HEK293T (cell line): ENCODE data around the gene VPS26C.

Source experiments
- BHLHE40 ChIP-seq: fragments of 450-650 bp; IDR thresholded peaks from 2 replicates; pipeline ENCODE4 v1.6.1; 2016; ENCODE audit warnings: mild to moderate bottlenecking, moderate library complexity, borderline replicate concordance
- FOXA1 ChIP-seq: fragments of 450-650 bp; IDR thresholded peaks from 2 replicates; pipeline ENCODE4 v1.6.1; 2016; ENCODE audit warnings: mild to moderate bottlenecking
- FOXK2 ChIP-seq: fragments of 450-650 bp; IDR thresholded peaks from 2 replicates; pipeline ENCODE4 v1.6.1; 2016; ENCODE audit warnings: mild to moderate bottlenecking
- FOXM1 ChIP-seq: fragments of 450-650 bp; IDR thresholded peaks from 2 replicates; pipeline ENCODE4 v1.6.1; 2017; ENCODE audit warnings: mild to moderate bottlenecking, borderline replicate concordance
- NFRKB ChIP-seq: fragments of 450-650 bp; IDR thresholded peaks from 2 replicates; pipeline ENCODE4 v1.6.1; 2016; ENCODE audit warnings: mild to moderate bottlenecking, moderate library complexity
- SP1 ChIP-seq: fragments of 450-650 bp; IDR thresholded peaks from 2 replicates; pipeline ENCODE4 v1.6.1; 2017
- SUZ12 ChIP-seq: fragments of 450-650 bp; IDR thresholded peaks from 2 replicates; pipeline ENCODE4 v1.6.1; 2016; ENCODE audit warnings: mild to moderate bottlenecking
- TARDBP ChIP-seq: fragments of 450-650 bp; IDR thresholded peaks from 2 replicates; pipeline ENCODE4 v1.6.1; 2016
- ZNF384 ChIP-seq: fragments of 450-650 bp; IDR thresholded peaks from 2 replicates; pipeline ENCODE4 v1.6.1; 2016

DNA sequence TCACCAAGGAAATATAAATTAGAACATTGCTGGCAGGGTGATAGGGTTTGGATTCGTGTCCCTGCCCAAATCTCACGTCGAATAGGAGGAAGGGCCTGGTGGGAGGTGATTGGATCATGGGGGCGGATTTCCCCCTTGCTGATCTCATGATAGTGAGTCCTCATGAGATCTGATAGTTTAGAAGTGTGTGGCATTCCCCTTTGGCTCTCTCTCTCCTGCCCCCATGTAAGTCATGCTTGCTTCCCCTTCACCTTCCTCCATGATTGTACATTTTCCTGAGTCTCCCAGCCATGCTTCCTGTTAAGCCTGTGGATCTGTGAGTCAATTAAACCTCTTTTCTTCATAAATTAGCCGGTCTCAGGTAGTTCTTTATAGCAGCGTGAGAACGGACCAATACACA is 60.6 kb downstream of the VPS26C start:
- no peak for TF ChIP-seq FOXK2
- TF ChIP-seq SUZ12 = no peak
- TF ChIP-seq FOXM1 = no peak
- TF ChIP-seq TARDBP = no peak
- TF ChIP-seq ZNF384 = no peak
- TF ChIP-seq SP1 = no peak
- no peak for TF ChIP-seq FOXA1
- no peak for TF ChIP-seq BHLHE40
- TF ChIP-seq NFRKB = no peak
